ENCODE results near the gene FBXO10.
A peak's percentile ranks its signal among the peaks of the same experiment; 100 is the strongest.

DNA sequence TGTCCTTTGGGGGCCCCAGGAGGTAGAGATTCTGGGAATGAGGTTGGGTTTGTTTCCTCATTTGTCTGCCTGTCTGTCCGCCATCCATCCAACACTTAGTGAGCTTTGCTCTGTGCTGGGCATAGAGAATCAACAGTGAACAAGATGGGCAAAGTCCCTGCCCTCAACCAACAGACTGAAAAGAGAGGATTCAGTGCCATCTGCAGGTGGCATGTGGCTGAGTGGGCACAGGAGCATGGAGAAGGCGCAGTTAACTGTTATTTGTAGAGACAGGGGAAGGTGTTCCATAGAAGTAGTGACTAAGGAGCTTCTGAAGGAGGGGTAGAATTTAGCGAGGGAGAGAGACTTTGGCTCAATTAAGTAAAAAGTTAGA is 67.4 kb downstream of the FBXO10 start:
- TF ChIP-seq, protein P1, sequence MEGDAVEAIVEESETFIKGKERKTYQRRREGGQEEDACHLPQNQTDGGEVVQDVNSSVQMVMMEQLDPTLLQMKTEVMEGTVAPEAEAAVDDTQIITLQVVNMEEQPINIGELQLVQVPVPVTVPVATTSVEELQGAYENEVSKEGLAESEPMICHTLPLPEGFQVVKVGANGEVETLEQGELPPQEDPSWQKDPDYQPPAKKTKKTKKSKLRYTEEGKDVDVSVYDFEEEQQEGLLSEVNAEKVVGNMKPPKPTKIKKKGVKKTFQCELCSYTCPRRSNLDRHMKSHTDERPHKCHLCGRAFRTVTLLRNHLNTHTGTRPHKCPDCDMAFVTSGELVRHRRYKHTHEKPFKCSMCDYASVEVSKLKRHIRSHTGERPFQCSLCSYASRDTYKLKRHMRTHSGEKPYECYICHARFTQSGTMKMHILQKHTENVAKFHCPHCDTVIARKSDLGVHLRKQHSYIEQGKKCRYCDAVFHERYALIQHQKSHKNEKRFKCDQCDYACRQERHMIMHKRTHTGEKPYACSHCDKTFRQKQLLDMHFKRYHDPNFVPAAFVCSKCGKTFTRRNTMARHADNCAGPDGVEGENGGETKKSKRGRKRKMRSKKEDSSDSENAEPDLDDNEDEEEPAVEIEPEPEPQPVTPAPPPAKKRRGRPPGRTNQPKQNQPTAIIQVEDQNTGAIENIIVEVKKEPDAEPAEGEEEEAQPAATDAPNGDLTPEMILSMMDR (conservative IDR thresholded peaks at IDR 0.05; ENCODE audit: low read length), result peak; percentile 33; the same call in 1 of the 2 replicates
- TF ChIP-seq EZH2phosphoT487 (IDR thresholded peaks at IDR 0.05; ENCODE audit: borderline replicate concordance, low read depth, low read length), result no peak
